ENCODE data around the gene EDIL3.

The EDIL3 gene

DNA sequence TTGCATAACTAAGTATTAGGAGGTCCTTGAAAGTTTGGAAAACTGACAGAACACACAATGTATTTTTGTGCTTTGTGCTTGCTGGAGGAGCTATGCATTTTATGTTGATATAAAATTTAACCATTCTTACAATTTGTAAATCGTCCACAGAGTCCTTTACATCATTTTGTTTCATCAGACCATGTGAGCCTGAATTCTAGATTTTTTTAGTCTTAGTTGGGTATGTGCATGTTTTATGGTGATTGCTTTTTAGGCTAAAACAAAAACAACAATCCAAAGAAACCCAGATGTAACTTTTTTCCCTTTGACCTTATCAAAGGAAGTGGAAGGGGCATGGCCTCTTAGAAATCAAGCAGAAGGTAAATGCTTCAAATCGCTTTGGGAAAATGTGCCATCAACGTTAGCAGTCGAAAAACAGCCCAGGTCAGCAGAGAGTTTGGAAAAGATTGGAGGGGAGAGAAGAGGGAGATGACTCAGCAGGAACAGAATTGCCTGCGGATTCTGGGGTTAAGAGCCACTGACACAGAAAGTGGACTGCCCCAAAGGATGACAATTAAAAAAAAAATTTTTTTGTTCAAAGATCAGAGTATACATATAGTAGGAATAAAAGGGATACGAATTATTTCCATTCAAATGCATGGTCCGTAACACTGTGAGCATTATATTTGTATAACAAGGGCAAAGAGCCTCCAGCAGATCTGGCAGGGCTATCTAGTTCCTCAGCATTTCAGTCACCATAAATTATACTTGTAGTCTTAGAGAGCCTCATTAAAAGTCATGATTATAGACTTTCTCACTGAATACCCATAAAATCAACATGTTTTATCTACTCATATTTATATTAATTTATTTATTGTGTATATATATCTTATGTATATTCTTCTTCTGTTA lies 410.5 kb downstream of the EDIL3 start:
- in situ Hi-C loops (cut with MboI; ENCODE audit: low sequenced_read_pairs): no loop called here

DNA sequence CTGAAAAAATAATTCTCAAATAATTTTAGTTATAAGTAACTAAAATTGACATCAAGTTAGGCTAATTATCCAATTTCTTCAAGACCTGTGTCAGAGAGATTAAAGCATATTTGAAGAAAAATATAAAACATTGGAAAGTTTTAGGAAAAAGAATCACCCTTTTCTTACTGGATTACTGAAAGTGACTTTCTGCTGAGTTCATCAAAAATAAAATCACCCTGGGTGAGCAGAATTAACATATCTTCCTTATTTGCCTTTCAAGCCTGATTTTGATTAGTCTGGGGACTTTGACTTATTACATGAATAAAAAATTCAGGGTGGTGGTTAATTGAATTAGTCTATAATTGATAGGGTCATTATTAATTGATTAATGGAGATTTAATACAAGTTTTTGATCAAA lies 411.8 kb downstream of the EDIL3 start:
- in situ Hi-C loops (cut with MboI; ENCODE audit: low sequenced_read_pairs): no loop called here

DNA sequence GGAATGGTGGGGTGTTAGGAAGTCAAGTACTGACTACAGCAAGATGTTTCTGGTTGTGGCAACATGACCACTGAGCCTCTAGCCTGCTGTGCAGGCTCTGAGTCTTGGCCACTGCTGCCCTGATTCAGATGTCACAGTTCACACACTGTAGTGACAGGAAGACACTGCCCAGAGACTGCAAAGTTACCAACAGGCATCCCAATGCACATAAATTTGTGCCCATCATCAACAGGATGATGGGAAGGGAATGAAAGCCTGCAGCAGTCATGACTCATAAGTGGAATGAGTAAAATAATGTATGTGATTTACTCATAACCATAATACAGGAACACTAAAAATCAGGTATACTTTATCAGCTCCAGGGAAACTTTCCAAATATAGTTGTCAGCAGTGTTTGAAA lies 412.4 kb downstream of the EDIL3 start:
- in situ Hi-C loops (cut with MboI; ENCODE audit: low sequenced_read_pairs): no loop called here

DNA sequence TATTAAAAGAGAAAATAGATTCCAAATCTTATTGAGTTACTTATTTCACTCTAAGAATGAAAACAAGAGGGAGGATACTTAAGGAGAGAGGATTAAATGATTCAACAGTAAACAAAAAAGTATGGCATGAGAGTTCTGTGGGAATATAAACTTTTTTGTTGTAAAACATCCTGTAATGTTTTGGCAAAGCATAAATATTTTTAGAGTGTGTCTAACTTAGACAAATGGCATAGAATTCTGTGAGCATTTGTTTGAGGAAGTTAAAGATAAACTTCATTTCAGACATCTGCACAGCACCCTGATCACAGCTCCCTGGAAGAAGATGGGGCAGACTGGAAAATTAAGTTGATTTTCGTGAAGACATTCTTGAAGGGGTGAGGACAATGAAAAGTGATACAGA lies 417.3 kb downstream of the EDIL3 start:
- in situ Hi-C loops (cut with MboI; ENCODE audit: low sequenced_read_pairs): no loop called here

DNA sequence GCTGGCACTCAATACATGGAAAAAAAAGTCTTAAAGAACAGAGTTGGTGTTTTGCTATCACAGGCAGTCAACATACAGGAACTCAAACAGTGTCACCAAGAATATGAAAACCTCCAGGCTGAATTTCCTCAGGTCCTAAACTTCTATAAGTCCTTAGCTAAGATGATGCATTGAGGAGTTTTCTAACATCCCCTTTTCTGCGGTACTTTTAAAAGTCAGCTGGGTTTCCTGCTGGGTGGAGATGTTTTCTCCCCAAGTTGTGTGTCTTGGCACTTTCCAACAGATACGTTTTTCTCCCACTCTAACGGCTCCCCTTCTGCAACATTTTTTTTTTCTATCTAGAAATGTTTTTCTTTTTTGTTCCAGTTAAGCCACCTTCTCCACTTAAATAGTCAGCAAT lies 419.2 kb downstream of the EDIL3 start:
- in situ Hi-C loops (cut with MboI; ENCODE audit: low sequenced_read_pairs): no loop called here

DNA sequence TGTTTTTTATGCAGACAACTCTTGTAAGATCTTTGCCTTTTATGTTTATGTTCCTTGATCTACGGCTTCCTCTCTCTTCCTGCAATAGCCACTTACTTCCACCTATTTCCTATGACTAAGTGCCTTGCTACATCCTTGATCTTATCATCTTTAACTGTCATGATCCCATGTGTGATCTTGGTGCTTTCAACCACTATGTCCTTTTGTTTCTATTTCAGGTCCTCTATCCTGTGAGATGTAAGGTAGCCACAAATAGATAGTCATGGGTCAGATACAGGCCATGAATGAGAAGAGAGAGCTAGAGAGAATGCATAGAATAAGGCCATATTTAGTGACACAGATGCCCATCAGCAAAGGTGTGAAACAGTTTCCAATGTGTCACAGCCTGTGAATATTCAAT lies 420.4 kb downstream of the EDIL3 start:
- in situ Hi-C loops (cut with MboI; ENCODE audit: low sequenced_read_pairs): no loop called here

DNA sequence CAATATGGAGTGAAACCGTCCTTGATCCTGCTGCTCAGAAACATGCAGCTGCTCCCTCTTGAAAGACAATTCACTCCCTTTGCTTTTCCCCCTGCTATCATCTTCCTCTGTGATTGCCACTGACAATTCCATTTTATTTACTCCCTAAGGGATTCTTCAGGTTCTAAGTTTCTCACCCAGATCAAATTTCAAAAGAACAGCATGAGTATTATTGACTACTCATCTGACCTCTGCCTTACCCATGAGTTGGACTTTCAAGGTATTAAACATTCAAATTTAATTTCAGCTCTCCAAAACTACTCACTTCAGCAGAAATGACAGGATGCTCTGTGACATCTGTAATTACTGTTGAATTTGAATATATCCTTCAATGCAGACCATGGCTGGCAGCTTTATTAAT lies 427.5 kb downstream of the EDIL3 start:
- in situ Hi-C loops (cut with MboI; ENCODE audit: low sequenced_read_pairs): no loop called here

DNA sequence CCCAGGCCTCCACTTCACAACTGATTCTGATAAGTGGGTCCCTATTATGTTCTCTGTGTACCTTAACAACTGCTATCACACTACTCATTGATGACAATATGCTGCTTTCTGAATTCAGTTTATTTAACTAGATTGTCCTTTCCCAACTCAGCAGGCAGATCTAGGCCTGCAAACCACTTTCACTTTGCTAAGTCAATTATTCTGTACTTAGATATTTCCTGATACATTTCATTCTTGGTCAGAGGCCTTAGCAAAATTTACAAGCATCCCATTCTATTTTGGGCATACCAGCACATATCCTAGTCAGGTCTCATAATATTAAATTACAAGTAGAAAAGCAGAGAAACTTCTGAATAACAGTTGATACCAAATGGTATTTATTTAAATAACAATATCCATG lies 428.3 kb downstream of the EDIL3 start:
- in situ Hi-C loops (cut with MboI; ENCODE audit: low sequenced_read_pairs): no loop called here

DNA sequence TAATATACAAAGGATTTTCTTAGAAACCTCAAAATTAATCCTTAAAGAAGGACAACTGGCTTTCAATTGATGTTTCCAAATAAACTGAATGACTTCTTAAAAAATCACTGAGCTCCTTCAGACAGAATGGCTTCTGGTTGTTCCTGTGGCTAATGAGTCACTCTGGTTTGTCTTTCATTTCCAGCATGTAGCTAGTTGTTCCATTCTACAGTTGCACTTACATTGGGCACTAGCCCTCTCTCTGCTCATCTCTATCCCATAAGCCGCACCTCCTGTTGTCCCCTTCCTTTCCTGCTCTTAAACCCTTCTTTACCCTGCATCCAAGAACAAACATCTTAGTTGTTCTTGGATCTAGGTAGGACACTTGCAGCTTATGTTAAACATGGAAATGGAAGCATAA lies 428.8 kb downstream of the EDIL3 start:
- in situ Hi-C loops (cut with MboI; ENCODE audit: low sequenced_read_pairs): no loop called here

DNA sequence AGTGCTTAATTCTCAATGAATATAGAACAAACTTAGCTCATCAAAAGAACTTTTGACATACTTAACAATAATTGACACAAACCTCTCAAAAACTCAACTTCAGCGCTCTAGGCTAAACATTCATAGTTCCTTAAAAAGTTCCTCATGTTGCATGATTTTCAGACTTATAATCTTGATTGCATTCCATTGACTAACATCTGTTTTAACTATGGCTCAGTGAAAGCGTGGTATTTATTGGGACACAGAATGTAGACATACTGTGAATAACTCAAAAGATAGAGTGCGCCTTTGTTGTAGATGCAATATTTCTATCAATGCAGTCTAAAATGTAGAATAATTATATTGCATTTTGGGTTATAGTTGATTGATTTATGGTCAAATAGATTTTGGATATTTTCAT lies 436.9 kb downstream of the EDIL3 start:
- in situ Hi-C loops (cut with MboI; ENCODE audit: low sequenced_read_pairs): no loop called here

DNA sequence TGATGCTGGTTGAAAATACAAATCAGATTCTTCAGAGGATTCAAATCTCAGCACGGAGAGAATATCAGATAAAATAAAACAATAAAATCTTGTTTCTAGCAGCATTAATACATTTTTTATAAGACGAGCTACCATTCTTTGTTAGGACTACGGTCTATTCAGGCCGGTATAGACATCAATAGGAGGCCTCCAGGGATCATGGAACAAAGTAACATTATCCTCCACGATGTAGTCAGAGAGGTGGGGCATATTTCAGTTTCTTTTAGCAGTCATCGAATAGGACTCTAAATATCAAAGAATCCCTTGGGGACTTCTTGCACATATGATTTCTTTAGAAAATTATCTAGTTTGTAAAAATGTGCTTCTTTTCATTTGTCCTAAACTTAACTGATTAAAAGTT lies 438.2 kb downstream of the EDIL3 start:
- in situ Hi-C loops (cut with MboI; ENCODE audit: low sequenced_read_pairs): no loop called here

DNA sequence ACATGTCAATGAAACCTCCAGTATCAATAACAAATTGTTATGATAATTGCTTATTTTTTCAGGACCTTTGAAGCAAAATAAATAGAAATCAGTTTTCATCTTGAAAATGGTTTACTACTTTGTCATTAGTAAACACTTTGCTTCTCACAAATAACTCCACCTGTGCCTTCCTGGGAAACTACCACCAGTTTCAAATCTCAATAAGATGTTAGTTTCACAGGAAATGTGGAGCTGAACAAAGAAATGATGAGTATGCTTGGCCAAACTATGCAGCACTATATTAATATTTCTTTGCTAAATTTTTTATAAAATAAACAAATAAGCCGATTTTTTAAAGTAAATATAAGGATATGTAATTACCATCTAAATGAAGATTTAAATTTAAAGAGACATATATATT lies 442.5 kb downstream of the EDIL3 start:
- in situ Hi-C loops (cut with MboI; ENCODE audit: low sequenced_read_pairs): no loop called here

DNA sequence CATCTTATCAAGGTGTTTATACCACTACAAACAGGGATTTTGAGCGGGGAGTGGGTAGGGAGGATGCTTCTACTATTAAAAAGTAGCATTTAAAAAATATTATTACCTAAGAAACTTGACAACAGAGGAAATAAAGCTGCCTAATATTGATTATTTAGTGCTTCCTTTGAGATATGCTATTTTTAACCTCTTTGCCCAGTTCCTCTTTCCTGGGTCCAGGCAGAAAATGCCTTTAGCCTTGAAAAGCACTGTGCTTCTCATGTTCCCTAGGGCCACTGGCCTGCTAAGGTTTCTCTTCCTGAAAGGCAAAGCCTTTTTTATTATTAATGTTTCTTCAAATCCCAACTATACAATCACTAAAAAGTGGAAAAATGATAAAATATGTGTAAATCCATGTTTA lies 446.8 kb downstream of the EDIL3 start:
- in situ Hi-C loops (cut with MboI; ENCODE audit: low sequenced_read_pairs): no loop called here

DNA sequence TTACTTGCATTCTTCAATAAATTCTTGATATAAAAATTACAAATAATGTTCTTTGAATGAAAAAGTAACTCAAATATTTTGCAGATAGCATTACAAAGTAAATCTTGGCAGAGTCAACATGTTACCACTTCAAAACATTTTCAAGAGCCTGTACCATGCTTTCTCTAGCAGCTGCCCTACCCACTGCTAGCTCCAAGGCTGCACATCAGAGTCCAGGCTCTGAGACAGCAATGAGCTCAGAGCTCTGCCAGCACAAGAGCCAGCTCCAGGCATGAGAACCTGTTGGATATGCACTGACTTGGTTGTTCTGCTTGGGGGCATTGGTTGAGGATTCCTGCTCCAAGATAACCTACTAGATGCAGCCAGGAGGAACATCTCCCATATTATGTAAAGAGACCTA lies 452.7 kb downstream of the EDIL3 start:
- in situ Hi-C loops (cut with MboI; ENCODE audit: low sequenced_read_pairs): no loop called here

DNA sequence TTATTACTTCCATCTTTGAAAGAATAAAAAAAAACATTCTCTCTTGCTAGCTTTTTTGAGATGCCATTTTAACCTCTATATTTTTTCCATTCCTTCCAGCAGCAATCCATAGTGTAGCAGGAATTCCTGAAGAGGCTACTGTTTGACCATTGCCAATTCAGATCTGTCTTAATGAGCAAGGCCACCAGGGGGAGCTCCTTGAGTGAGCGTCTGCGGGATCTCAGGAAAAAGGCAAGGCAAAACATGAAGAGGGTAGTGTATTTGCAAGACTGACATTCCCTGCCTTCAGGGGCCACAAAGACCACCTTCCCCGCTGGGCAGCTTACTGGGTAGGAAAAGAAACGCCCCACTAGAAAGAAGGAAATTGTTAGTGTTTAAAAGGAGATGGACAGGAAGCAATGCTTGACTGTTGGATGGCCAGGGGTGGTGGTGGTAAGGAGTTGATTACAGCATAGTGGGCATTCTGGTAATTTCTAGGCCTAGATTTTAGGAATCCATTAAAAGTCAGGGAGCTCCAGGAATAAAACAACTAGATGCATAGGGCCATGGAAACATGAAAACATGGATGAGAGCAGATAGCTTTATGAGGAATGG lies 457.4 kb downstream of the EDIL3 start:
- in situ Hi-C loops (cut with MboI; ENCODE audit: low sequenced_read_pairs): no loop called here

DNA sequence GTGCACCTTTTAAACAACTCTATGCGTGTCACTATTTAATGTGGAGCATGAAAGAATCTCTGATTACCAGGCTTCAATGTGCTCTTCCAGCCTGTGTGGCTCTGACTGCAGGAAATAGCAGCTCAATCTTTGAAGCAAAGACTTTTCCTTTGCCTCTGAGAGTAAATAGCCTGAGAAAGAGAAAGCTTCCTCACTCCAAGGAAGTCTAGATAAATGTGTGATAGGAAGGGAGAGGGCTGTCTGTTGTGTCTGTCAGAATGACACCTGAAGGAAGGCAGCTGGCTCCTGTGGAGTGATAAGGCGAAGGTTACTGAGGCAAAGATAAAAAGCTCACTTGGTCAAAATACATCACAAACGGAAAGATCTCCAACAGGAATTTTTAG lies 458.7 kb downstream of the EDIL3 start:
- in situ Hi-C loops (cut with MboI; ENCODE audit: low sequenced_read_pairs): no loop called here

DNA sequence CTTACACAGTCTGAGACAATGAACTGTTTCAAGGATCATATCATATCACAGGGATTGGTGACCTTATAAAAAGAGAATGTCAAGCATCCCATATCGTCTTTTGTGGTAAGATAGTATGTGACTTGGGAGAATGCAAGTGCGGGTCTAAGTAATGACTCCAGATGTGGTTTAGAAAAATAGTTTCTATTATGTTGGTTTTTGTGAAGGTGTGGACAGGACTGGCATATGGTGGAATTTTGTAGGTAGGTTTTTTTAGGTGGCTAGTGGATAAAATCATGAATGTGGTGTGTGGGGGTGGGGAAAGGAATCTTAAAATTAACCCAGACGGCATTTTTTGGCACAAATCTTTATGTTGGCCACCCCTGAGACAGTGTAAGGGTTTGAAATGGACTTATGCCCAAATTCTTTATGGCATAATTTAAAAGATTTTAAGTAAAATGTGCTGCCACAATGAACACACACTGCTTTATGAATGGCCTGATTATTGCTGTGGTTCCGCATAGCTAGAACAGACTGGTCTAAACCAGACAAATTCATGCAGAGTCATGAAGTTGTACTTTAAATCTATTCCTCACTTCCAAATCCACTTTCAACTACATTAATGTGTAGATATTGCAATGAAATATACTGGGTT lies 459.2 kb downstream of the EDIL3 start:
- in situ Hi-C loops (cut with MboI; ENCODE audit: low sequenced_read_pairs): no loop called here

DNA sequence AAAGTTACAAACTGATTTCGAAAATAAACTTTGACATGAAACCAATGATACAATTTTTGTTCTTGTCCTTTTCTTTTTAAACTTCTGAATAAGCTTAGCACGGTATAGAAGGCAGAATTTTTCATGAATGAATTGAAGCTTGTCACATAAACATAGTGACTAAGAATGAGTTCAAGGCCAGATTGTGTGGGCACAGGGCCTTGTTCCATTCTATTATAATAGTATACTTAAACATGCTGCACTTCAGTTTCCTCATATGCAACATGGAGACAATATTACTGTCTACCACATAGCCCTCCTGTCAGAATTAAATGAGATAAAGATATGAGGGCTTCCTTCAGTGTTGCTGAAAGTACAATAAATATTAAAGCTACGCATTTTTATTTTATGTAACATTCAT lies 459.8 kb downstream of the EDIL3 start:
- in situ Hi-C loops (cut with MboI; ENCODE audit: low sequenced_read_pairs): no loop called here

DNA sequence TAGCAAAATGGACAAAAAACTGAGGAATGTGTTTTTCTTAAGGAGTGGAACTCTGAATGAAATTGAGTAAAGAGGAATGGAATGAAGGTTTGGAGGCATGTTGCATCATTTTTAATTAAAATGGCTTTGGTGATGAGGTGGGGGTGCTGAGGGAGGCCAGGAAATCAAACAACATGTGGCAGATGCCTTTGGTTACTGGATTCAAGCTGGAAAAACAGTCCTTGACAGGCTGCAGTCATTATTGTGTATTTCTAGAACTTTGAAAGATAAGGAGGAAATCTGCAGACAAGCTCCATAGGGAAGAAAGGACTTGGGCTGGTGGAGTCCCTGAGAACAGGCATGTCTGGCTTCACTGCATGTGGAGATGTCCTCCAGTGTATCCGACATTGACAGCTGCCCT lies 460.5 kb downstream of the EDIL3 start:
- in situ Hi-C loops (cut with MboI; ENCODE audit: low sequenced_read_pairs): no loop called here

DNA sequence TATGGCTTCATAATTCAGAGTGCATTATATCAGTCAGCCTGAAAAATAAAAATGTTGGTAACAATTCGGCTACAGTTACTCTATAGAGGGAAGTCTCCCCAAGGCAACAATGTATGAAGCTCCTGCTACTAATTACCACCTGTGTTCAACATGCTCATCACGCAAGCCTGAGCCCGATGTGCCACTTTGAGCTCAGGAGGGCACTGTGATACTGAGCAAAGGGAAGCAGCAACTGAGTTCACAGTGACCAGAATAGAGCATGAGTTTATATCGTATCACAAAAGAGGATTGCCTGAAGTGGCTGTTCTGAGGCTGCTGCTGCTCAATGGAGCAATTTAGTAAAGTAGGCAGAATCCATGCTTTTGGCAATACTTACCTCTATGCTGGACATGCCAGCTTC lies 462.0 kb downstream of the EDIL3 start:
- in situ Hi-C loops (cut with MboI; ENCODE audit: low sequenced_read_pairs): no loop called here

DNA sequence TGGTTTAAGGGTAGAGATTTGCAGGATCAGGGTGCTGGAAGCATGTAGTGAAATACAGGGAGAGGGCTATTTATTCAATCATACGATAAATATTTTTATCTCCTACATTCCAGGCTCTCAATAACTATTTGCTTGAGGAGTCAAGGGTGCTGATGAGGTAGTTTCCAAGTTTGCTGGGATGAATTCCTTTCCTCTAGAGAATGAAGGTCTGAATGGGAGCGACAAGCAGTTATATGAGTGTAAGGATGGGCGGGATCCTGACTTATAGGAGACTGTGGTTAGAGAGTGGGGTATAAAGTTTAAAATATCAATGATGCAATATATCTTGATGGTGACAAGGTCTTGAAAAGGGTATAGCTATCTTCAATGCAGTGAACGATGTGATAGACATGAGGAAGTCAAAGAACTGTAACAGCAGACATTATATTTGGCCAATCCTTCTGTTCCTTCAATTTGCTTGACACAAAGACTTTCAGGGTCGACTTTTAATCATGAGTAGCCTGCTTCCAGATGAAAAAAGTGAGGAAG lies 462.9 kb downstream of the EDIL3 start:
- in situ Hi-C loops (cut with MboI; ENCODE audit: low sequenced_read_pairs): no loop called here

Data from HL-60/S4 treated with phorbol 12-myristate 13-acetate at 8.2 ng/mL for 4 days and 3 days (cell line).